Heart left ventricle (tissue), 13 donors: ENCODE measurements around the gene METRNL.

Experiments
- POLR2A ChIP-seq, 2 donors: fragments of 450-650 bp; IDR thresholded peaks; one replicate each; pipeline ENCODE4 v1.6.1; 2017; ENCODE audit warnings: antibody characterized with exemption in 2 of 2, mild to moderate bottlenecking in 2 of 2, moderate library complexity in 2 of 2
- TF ChIP-seq, protein P1 (sequence below), 12 donors: fragments of 200-600 bp; sonication (generic) in 4 of 12; IDR thresholded peaks; one replicate each; pipeline versions ENCODE4 v1.5.0 to v1.8.0; 2018 to 2022; ENCODE audit warnings: antibody characterized with exemption in 12 of 12, mild to moderate bottlenecking in 5 of 12
- donor health status: ischemic (EF 13 %, LVEDD 7.1; RV severe dilation, severe dysfunction).
- donor health status: DM: no; HTN: yes; CAD: no.
- donor health status: DM: no; HTN: no; CAD: no.
- donor health status: ischemic (EF 25% LVEDD 6.9; RV normal size, moderate dysfunction).
- donor health status: ischemic (EF 25% LVEDD 5.7; RV mildly dilated, moderate dysfunction).
- donor health status: ischemic (EF 35%, LVEDD 5.7; RV mildly dilated, moderate dysfunction).
- donor health status: nonischemic (EF 11% LVEDD 7.7; RV severe dilation, severe dysfunction).
- donor health status: DM: yes; HTN: yes; CAD: no.
- donor health status: PGD.
- donor health status: ischemic (EF 29% LVEDD 5.4; RV normal size, mild dysfunction).
- donor health status: nonischemic (EF 23%, LVEDD 6.1; RV moderate dilation, normal function).

DNA sequence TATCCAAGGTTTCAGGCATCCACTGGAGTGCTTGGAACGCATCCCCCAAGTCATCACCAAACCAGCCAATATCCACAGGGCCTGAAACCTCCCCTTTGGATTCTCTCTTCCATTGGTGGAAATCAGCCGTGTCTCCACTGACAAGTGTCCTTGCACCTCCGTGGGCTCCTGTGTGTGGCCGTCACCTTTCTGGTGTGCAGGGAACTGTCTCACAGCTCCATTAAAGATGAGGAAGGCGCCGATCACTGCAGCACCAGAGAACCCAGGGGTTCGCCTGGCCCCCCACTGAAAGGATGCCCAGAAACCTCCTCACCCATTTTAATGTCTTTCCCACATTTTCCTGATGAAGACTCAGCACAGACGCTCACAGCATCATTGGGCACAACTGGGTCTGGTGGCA is 17.8 kb upstream of the METRNL start:
- TF ChIP-seq, protein P1, sequence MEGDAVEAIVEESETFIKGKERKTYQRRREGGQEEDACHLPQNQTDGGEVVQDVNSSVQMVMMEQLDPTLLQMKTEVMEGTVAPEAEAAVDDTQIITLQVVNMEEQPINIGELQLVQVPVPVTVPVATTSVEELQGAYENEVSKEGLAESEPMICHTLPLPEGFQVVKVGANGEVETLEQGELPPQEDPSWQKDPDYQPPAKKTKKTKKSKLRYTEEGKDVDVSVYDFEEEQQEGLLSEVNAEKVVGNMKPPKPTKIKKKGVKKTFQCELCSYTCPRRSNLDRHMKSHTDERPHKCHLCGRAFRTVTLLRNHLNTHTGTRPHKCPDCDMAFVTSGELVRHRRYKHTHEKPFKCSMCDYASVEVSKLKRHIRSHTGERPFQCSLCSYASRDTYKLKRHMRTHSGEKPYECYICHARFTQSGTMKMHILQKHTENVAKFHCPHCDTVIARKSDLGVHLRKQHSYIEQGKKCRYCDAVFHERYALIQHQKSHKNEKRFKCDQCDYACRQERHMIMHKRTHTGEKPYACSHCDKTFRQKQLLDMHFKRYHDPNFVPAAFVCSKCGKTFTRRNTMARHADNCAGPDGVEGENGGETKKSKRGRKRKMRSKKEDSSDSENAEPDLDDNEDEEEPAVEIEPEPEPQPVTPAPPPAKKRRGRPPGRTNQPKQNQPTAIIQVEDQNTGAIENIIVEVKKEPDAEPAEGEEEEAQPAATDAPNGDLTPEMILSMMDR (IDR thresholded peaks at IDR 0.05) = no peak
- TF ChIP-seq POLR2A (IDR thresholded peaks at IDR 0.05) = no peak
